GM19438 (cell line): ENCODE measurements around the gene EDEM2.
"Not testable (repeated sequence)": the region's sequence is repeated elsewhere in the genome, so short reads cannot be mapped to it uniquely, and the experiment has no call there.

Experiments used
- ATAC-seq: cut with Tn5 transposase; IDR thresholded peaks from one replicate; pipeline ENCODE4 v1.9.1; 2021; ENCODE audit warnings: low read depth; ENCODE audit not compliant: unreplicated experiment

Gene EDEM2

DNA sequence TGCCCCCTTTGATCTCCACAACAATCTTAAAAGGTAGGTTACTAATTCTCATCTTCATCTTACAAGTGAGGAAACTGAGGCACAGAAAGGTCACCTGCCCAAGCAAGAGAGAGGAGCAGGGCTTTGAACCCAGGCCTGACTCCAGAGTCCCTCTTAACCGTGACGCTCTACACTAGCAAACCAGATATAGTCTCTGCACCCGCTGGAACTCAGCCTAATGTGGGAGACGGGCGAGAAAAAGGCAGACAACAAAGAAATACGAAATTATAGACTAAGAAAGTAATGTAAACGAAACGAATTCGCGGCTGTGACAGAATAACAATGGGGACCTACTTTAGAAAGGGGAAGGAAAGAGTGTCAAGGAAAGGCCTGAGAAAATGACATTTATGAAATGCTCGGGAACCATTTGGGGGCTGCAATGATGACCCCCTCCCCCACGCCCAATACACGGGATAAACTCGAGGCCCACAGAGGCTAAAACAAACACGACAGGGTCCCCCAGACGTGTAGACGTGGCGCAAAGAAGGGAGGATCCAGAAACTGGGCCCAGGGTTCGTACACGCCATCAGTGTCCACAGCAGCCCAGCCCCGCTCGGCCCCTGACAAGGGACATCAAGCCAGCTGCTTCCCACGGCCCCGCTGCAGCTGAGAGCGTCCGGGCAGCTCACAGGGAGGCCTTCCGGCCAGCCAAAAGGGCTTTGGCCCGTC is 55.2 kb downstream of the EDEM2 start:
- peak; percentile 29 for ATAC-seq

DNA sequence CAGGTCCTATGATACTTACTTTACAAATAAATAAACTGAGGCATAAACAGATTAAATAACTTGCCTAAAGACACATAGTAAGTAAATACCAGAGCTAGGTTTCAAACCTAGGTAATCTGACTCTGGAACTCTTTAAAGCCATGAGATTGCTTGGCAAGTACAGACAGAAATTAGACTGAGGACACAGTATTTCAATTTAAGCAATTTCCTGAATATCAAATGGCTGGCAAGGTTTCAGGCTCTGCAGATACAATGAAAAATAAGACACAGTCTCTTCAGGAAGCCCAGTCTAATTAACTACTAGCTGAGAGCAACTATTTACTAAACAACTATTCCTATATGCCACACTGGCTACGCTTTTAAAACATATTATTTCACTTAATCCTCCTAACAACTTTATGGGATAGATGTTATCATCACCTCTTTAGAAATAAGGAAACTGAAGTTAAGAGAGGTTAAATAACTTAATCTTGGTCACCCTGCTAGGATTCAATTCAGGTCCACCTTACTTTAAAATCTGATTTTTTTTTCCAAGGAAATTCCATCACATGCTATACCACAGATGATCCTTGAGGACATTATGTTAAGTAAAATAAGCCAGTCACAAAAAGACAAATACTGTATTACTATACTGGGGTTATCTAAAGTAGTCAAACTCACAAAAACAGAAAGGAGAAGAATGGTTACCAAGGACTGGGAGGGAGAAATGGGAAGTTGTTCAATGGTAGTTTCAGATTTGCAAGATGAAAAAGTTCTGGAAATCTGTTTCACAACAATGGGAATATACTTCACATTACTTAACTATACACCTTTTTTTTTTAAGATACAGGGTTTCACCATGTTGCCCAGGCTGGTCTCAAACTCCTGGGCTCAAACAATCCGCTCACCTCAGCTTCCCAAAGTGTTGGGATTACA is 58.6 kb downstream of the EDEM2 start:
- no peak for ATAC-seq

DNA sequence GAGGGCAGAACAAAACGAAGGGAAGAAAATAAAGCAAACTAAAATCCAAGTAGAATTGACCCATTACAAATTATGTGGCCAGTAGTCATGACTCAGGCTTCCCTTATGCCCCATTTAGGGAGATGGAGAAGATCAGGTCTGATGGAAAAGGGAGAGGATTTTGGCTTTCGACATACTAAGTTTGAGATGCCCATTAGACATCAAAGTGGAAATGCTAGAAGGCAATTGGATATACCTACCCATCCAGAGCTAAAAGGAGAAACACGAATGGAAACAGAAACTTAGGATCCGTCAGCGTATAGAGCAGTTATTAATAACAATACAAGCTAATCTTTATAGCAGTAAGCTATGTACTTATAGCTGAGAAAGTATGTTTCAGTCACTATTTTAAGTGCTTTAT is 59.3 kb downstream of the EDEM2 start:
- ATAC-seq: no peak

DNA sequence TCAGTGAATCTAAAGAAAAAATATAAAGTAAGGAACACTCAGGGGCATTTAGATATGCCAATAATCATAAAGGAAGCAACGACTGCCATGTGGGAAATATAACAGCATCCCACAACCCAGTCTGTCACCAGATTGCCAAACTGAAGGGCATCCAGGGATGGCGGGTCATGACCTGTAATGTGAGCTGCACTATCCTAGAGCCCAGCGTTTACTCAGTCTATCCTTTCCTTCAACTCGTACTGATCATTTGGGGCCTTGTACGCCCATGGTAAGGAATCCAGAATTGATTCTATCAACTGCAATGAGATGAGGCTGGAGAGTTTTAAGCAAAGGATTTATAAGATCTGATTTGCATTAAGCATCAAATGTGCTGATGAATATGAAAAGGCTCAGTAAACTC is 59.8 kb downstream of the EDEM2 start:
- ATAC-seq: no peak

DNA sequence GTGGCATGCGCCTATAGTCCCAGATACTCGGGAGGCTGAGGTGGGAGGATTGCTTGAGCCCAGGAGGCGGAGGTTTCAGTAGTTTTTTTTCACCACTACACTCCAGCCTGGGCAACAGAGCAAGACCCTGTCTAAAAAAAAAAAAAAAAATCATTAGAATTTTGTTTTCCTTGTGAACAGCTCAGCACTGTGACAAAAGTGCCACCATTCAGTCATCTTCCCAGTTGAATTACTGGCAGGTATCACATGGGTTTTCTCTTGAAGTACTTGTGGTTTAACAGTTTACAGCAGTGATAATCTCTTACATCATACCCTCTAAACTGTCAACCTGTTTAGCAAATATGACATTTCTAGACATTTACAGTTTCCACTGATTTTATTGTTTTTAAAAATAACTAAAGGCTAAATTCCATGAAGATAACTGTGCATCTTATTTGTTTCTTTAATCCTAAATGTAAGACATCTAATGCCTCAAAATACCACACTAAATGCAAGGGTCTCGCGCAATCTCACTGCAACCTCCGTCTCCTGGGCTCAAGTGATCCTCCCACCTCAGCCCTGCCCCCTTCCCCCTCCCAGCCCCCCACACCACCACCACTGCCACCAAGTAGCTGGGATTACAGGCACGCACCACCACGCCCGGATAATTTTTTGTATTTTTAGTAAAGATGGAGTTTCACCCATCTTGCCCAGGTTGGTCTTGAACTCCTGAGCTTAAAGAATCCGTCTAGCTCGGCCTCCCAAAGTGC is 61.5 kb downstream of the EDEM2 start:
- ATAC-seq: no peak

DNA sequence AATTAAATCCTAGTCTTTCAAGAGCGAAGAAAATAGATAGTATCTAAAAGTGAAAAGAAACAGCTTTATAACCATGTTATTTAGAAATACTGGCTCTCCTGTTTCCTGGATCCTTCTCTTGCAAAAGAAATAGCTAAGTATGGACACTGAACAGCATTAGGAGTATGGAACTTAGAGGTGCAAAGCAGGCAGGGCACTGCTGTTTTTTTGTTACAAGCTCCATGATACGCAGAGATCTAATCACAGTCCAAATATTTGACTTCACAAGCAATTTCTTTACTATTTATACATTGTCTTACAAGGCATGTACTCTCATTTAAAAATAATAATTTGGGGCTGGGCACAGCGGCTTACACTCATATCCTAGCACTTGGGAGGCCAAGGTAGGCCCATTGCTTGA is 62.1 kb downstream of the EDEM2 start:
- no peak for ATAC-seq

DNA sequence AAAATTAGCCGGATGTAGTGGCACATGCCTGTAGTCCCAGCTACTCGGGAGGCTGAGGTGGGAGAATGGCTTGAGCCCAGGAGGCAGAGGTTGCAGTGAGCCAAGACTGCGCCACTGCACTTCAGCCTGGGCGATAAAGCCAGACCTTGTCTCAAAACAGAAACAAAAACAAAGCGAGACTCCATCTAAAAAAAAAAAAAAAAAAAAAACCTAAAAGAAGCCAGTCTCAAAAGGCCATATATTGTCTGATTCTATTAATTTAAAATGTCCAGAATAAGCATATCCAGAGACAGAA is 66.8 kb downstream of the EDEM2 start:
- not testable (repeated sequence) for ATAC-seq

DNA sequence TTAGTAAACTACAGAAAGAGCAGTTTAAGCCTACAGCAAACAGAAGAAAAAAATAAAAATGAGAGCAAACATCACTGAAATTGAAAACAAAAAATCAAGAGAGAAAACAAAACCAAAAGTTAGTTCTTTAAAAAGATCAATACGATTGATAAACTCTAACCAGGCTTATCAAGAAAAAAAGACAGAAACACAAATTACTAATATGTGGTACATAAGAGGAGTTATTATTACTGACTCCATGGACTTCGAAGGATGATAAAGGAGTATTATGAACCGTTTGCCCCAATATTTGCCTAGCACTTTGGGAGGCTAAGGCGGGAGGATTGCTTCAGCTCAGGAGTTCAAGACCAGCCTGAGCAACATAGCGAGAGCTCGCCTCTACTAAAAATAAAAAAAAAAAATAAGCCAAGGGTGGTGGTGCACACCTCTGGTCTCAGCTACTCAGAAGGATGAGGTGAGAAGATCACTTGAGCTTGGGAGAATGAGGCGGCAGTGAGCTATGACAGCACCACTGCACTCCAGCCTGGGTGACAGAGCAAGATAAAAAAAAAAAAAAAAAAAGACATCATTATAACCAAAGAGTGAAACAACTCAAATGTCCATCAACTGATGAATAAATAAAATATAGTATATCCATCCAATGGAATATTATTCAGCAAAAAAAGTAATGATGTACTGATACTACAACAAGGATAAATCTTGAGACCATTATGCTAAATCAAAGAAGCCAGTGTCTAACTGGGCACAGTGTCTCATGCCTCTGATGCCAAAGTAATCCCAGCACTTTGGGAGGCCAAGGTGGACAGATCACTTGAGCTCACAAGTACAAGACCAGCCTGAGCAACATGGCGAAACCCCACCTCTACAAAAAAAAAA is 67.4 kb downstream of the EDEM2 start:
- no peak for ATAC-seq

DNA sequence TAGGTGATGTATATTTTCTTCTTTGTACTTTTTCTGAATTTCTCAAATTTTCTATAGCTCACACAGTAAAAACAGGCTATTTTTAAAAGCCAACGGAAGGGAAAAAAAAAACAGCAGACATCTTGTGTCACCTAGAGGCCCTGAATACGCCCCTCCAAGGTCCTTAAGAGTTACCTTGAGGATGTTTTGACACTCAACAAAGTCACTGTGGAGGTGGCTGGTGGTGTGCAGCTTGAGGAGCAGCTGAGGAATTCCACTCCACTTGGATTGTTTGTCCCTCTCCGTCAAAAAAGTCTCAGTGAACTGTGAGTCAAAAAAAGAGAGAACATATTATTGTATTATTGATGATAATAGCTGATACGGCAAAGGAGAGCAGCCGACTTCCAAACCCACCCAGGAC is 69.3 kb downstream of the EDEM2 start:
- ATAC-seq: no peak

DNA sequence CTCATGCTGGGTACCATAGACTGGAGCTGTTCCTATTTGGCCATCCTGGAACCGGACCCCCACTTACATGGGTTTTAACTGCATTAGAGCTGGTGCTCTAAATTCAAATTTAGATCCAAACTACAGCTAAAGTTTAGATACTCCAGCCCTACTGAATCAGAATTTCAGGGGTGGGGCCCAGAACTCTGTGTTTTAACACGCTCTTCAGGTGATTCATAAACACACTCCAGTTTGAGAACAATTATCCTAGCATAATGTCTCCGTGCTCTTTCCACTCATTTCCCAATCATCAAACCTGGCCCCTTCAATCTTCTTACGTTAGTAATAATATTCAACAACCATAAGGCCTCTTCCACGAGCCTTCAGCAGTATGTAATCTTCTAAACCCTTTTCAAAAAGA is 69.8 kb downstream of the EDEM2 start:
- ATAC-seq: no peak

DNA sequence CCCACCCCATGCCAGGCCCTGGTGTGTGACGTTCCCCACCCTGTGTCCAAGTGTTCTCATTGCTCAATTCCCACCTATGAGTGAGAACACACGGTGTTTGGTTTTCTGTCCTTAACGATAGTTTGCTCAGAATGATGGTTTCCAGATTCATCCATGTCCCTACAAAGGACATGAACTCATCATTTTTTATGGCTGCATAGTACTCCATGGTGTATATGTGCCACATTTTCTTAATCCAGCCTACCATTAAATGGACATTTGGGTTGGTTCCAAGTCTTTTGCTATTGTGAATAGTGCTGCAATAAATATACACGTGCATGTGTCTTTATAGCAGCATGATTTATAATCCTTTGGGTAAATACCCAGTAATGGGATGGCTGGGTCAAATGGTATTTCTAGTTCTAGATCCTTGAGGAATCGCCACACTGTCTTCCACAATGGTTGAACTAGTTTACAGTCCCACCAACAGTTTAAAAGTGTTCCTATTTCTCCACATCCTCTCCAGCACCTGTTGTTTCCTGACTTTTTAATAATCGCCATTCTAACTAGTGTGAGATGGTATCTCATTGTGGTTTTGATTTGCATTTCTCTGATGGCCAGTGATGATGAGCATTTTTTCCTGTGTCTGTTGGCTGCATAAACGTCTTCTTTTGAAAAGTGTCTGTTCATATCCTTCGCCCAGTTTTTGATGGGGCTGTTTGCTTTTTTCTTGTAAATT is 75.5 kb downstream of the EDEM2 start:
- ATAC-seq: not testable (repeated sequence)

DNA sequence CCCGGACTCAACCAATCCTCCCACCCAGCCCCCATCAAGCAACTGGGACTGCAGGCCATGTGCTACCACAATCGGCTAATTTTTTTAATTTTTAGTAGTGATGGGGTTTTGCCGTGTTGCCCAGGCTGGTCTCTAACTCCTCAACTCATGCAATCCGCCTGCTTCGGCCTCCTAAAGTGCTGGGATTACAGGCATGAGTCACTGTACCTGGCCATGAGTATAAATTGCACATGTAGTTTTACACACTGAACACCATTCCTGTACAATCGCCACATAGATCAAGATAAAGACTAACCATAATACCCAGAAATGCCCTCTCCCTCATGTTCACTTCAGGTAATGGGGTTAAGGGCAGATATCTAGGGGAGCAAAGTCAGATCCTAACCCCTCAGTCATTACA is 80.9 kb downstream of the EDEM2 start:
- ATAC-seq: no peak
